HEK293T (cell line): Measurements from ENCODE around the gene BASP1.
"Not testable (repeated sequence)": the region's sequence is repeated elsewhere in the genome, so short reads cannot be mapped to it uniquely, and the experiment has no call there.

Source experiments
- CTCF ChIA-PET: fragments of 350-600 bp; formaldehyde crosslinking; extraction: SDS; loops from one replicate; lab custom pipeline; 2021; ENCODE audit warnings: antibody characterized with exemption, inconsistent platforms; lab: Yijun Ruan, JAX
- POLR2A ChIA-PET: fragments of 350-600 bp; formaldehyde crosslinking; extraction: SDS; loops from one replicate; lab custom pipeline; 2020; ENCODE audit warnings: antibody characterized with exemption, inconsistent platforms; lab: Yijun Ruan, JAX
- DNase-seq: peaks from one replicate; pipeline ENCODE4 v3.0.0; 2012; ENCODE audit warnings: mixed read lengths; ENCODE audit errors: extremely low spot score
- ARNT ChIP-seq: fragments of 450-650 bp; IDR thresholded peaks from 2 replicates; pipeline ENCODE4 v1.6.1; 2017; ENCODE audit warnings: mild to moderate bottlenecking
- BHLHE40 ChIP-seq: fragments of 450-650 bp; IDR thresholded peaks from 2 replicates; pipeline ENCODE4 v1.6.1; 2016; ENCODE audit warnings: mild to moderate bottlenecking, moderate library complexity, borderline replicate concordance
- CTBP1 ChIP-seq: fragments of 450-650 bp; IDR thresholded peaks from 2 replicates; pipeline ENCODE4 v1.6.1; 2016; ENCODE audit warnings: borderline replicate concordance
- ELF4 ChIP-seq: fragments of 450-650 bp; IDR thresholded peaks from 2 replicates; pipeline ENCODE4 v1.6.1; 2017; ENCODE audit warnings: antibody characterized with exemption
- FOXA1 ChIP-seq: fragments of 450-650 bp; IDR thresholded peaks from 2 replicates; pipeline ENCODE4 v1.6.1; 2016; ENCODE audit warnings: mild to moderate bottlenecking
- FOXK2 ChIP-seq: fragments of 450-650 bp; IDR thresholded peaks from 2 replicates; pipeline ENCODE4 v1.6.1; 2016; ENCODE audit warnings: mild to moderate bottlenecking
- FOXM1 ChIP-seq: fragments of 450-650 bp; IDR thresholded peaks from 2 replicates; pipeline ENCODE4 v1.6.1; 2017; ENCODE audit warnings: mild to moderate bottlenecking, borderline replicate concordance
- HDGF ChIP-seq: fragments of 450-650 bp; IDR thresholded peaks from 2 replicates; pipeline ENCODE4 v1.6.1; 2017; ENCODE audit warnings: antibody characterized with exemption, borderline replicate concordance
- L3MBTL2 ChIP-seq: fragments of 450-650 bp; conservative IDR thresholded peaks from 2 replicates; pipeline ENCODE4 v1.6.1; 2016; ENCODE audit warnings: mild to moderate bottlenecking
- LEF1 ChIP-seq: fragments of 450-650 bp; IDR thresholded peaks from 2 replicates; pipeline ENCODE4 v1.6.1; 2017; ENCODE audit warnings: mild to moderate bottlenecking, borderline replicate concordance
- NFRKB ChIP-seq: fragments of 450-650 bp; IDR thresholded peaks from 2 replicates; pipeline ENCODE4 v1.6.1; 2016; ENCODE audit warnings: mild to moderate bottlenecking, moderate library complexity
- SP1 ChIP-seq: fragments of 450-650 bp; IDR thresholded peaks from 2 replicates; pipeline ENCODE4 v1.6.1; 2017
- SUZ12 ChIP-seq: fragments of 450-650 bp; IDR thresholded peaks from 2 replicates; pipeline ENCODE4 v1.6.1; 2016; ENCODE audit warnings: mild to moderate bottlenecking
- TARDBP ChIP-seq: fragments of 450-650 bp; IDR thresholded peaks from 2 replicates; pipeline ENCODE4 v1.6.1; 2016
- ZNF384 ChIP-seq: fragments of 450-650 bp; IDR thresholded peaks from 2 replicates; pipeline ENCODE4 v1.6.1; 2016
- TF ChIP-seq, protein P1 (sequence below): fragments of 450-650 bp; IDR thresholded peaks from 2 replicates; pipeline ENCODE4 v1.6.1; 2016

Gene BASP1

DNA sequence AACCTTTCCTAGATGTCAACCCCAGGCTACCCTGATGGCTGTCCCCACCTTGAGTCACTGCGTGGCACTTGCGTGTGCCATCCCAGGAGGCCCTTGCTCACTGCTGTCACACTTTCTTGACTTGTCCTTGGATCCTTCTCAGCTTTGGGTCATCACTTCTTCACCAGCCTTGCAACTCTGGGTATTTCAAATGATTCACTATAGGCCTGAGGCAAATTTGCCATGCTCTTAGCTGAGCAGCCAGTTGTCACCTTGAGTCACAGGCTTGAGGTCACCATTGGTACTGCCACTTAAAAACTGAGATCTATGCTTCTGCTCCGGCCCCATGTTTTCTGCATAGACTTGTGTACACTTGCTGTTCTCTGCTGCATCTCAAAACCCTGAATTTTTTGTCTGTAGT lies 84.7 kb downstream of the BASP1 start:
- CTCF ChIA-PET = interaction anchor here (1.6 kb wide), 1 partner anchor 86 kb away, joined by 6 read pairs; no protein-coding TSS in a partner anchor
- POLR2A ChIA-PET = no interaction called here
- DNase-seq = no peak
- no peak for TF ChIP-seq L3MBTL2
- TF ChIP-seq TARDBP = no peak
- no peak for TF ChIP-seq FOXM1
- TF ChIP-seq, protein P1, sequence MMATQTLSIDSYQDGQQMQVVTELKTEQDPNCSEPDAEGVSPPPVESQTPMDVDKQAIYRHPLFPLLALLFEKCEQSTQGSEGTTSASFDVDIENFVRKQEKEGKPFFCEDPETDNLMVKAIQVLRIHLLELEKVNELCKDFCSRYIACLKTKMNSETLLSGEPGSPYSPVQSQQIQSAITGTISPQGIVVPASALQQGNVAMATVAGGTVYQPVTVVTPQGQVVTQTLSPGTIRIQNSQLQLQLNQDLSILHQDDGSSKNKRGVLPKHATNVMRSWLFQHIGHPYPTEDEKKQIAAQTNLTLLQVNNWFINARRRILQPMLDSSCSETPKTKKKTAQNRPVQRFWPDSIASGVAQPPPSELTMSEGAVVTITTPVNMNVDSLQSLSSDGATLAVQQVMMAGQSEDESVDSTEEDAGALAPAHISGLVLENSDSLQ = no peak

DNA sequence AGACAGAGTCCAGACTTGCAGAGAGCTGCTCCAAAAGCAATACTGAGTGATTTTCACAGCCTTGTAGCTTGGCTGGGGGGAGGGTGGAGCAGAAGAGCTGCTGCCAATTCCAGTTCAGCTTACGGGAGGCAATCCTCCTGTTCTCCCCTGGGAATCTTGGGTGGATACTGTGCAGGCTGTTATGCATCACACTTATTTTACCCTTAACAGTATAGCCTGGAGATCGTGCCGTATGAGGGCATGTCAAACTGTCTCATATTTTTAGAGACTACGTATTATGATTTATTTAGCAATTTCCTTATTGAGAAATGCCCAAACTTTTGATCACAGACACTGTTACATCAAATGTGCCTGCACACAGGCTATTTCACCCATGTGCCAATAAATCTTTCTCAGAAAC lies 85.2 kb downstream of the BASP1 start:
- ChIA-PET CTCF (interaction anchor here (1.6 kb wide), 1 partner anchor 86 kb away, joined by 6 read pairs; no protein-coding TSS in a partner anchor), POLR2A (interaction anchor here (1.3 kb wide), 1 partner anchor 84 kb away, joined by 3 read pairs; no protein-coding TSS in a partner anchor)
- TF ChIP-seq SP1 (no peak), ZNF384 (no peak), HDGF (no peak), BHLHE40 (no peak), TARDBP (no peak), FOXK2 (no peak), L3MBTL2 (no peak), SUZ12 (no peak), CTBP1 (no peak), ELF4 (no peak), LEF1 (no peak), FOXA1 (no peak), FOXM1 (no peak), NFRKB (no peak), ARNT (no peak)
- TF ChIP-seq, protein P1 = no peak
- no peak for DNase-seq

DNA sequence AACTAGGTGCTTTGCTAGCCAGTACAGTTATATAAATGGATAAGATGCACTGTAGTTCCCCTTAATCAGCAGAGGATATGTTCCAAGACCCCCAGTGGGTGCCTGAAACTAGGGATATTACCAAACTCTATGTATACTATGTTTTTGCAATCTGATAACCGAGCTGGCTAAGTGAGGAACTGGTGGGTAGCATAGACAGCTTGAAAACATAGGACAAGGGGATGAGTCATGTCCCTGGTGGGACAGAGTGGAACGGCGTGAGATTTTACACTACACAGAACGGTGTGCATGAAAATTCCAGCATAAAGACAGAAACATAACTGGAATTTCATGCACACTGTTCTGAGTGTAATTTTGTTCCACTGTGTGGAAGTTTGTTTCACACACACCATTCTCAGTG lies 86.9 kb downstream of the BASP1 start:
- DNase-seq = no peak
- TF ChIP-seq ARNT (no peak), LEF1 (no peak), TARDBP (no peak), FOXK2 (no peak), NFRKB (no peak), SUZ12 (no peak), ZNF384 (no peak), ELF4 (no peak), HDGF (no peak), FOXA1 (no peak), L3MBTL2 (no peak), BHLHE40 (no peak), FOXM1 (no peak), CTBP1 (no peak), SP1 (no peak)
- TF ChIP-seq, protein P1 = no peak
- POLR2A ChIA-PET = interaction anchor here (1.0 kb wide), 1 partner anchor 88 kb away, joined by 4 read pairs; no protein-coding TSS in a partner anchor
- CTCF ChIA-PET = interaction anchor here (3.4 kb wide), 1 partner anchor 88 kb away, joined by 18 read pairs; no protein-coding TSS in a partner anchor

DNA sequence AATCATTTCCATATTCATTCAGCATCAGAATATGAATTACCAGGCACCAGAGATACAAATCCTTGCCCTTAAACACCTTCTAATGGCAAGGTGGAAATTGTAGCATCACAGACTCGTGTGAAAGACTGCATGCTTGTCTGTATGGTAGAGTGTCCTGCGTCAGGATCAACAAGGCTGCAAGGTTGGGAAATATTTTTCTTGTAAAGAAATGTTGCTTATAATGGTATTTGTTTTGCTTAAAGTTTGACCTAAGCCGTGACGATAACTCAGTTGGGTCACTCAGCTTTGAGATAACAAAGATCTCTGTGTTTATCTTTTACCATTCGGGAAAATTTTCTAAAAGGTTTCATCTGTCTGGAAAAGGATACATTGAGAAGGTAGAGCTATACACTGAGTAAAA lies 87.6 kb downstream of the BASP1 start:
- DNase-seq = no peak
- ChIA-PET CTCF (interaction anchor here (0.7 to 3.4 kb wide), 2 partner anchors 89 to 934 kb away, joined by 4 to 18 read pairs; no protein-coding TSS in a partner anchor), POLR2A (interaction anchor here (1.0 to 1.4 kb wide), 3 partner anchors 22 to 88 kb away, joined by 3 to 5 read pairs (median 5); partner anchors contain the start of gene BASP1)
- TF ChIP-seq TARDBP (no peak), FOXK2 (no peak), HDGF (no peak), BHLHE40 (no peak), FOXA1 (no peak), SP1 (no peak)

DNA sequence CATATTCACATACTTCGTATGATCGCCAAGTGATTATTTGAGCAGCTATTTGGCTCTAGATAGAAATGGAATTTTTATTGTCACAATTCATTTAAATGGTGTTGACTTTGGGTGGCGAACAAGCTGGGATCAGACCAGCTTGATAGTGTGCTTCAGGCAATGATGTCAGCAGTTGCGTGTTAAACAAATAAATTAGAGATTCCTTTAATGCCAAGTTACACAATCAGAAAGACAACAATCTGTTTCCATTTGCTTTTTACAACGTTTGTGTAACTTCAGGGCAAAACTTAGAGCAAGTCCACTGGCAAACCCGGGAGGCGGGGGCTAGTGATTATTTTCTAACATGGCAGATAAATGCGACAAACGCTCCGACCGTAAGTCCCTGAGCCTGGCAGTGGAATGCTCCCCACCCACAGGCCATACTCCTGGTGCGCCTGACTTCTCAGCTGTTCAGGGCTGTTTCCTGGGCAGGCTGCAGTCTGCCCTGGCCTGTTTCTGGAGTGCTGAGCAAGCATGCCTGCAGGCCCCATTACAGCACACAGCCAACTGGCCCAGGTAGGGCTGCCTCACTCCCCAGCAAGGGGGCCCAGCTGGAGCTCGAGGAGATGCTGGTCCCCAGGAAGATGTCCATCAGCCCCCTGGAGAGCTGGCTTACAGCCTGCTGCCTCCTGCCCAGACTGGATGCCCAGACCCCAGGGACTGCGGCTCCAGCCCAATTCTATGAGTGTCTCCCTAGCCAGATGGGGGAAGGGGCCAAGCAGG lies 88.7 kb downstream of the BASP1 start:
- POLR2A ChIA-PET = interaction anchor here (0.8 to 1.6 kb wide), 6 partner anchors 10 to 96 kb away, joined by 3 to 5 read pairs (median 4); partner anchors contain the start of gene BASP1
- TF ChIP-seq BHLHE40 (no peak), ARNT (peak; percentile 49; the same call in 1 of the 2 replicates), FOXA1 (peak; percentile 69; the same call in 1 of the 2 replicates), CTBP1 (peak; percentile 58; the same call in 1 of the 2 replicates)
- peak; percentile 49 for DNase-seq
- CTCF ChIA-PET = interaction anchor here (0.7 to 3.4 kb wide), 2 partner anchors 90 to 935 kb away, joined by 4 to 18 read pairs; no protein-coding TSS in a partner anchor

DNA sequence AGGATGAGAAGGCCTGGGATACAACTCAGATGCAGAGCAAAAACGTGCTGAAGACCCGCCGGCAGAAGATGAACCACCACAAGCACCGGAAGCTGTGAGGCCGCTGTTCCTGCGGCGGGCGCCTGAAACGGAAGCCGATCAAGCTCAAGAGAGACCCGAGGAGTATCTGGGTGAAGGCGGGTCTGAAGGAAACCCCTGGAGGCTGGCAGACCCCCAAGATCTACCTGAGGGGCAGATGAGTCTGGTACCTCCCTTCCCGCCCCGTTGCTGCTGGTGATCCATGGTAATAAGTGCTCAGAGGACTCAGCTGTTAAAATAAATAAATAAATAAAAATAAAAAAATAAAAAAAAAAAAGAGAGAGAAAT lies 89.3 kb downstream of the BASP1 start:
- TF ChIP-seq ELF4 = no peak
- no peak for TF ChIP-seq NFRKB
- TF ChIP-seq BHLHE40 = no peak
- no peak for TF ChIP-seq FOXK2
- no peak for TF ChIP-seq TARDBP
- no peak for TF ChIP-seq L3MBTL2
- TF ChIP-seq HDGF = no peak
- TF ChIP-seq SP1 = no peak
- no peak for TF ChIP-seq FOXM1
- TF ChIP-seq FOXA1 = no peak
- no peak for TF ChIP-seq LEF1
- TF ChIP-seq ARNT = no peak
- no peak for TF ChIP-seq CTBP1
- no peak for TF ChIP-seq ZNF384
- no peak for TF ChIP-seq SUZ12
- TF ChIP-seq, protein P1 = no peak
- no peak for DNase-seq
- ChIA-PET CTCF (interaction anchor here (0.6 kb wide), 1 partner anchor 101 kb away, joined by 8 read pairs; no protein-coding TSS in a partner anchor), POLR2A (interaction anchor here (1.1 to 1.6 kb wide), 2 partner anchors 10 to 55 kb away, joined by 3 to 5 read pairs; no protein-coding TSS in a partner anchor)

DNA sequence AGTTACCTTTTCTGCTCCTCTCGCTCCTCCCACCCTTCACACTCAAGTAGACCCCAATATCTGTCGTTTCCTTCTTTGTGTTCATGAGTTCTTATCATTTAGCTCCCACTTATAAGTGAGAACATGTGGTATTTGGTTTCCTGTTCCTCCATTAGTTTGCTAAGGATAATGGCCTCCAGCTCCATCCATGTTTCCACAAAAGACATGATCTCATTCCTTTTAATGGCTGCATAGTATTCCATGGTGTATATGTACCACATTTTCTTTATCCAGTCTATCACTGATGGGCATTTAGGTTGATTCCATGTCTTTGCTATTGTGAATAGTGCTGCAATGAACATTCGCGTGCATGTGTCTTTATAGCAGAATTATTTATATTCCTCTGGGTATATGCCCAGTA lies 90.0 kb downstream of the BASP1 start:
- POLR2A ChIA-PET, CTCF ChIA-PET, DNase-seq: not testable (repeated sequence)
